Measurements from ENCODE around the gene MAOA.

DNA sequence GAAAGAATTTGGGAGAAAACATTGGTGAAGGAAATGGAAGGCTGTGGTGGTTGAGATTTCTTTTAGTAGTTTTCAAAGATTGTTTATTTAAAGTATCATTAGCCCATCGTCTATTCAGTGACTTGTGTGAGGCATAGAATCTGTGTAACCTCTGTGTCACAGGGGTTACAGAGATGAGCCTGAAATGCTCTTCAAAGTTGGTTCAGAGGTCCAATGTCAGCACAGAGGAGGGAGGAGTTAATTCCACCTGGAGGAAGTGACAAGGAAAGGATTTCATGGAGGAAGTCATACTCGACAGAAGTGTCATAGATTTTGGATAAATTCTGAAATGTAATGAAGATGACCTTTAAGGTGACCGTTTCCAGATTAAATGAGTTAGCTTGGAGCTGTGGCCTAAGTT, 8.2 kb downstream of the MAOA start:
- TF ChIP-seq, protein P1, sequence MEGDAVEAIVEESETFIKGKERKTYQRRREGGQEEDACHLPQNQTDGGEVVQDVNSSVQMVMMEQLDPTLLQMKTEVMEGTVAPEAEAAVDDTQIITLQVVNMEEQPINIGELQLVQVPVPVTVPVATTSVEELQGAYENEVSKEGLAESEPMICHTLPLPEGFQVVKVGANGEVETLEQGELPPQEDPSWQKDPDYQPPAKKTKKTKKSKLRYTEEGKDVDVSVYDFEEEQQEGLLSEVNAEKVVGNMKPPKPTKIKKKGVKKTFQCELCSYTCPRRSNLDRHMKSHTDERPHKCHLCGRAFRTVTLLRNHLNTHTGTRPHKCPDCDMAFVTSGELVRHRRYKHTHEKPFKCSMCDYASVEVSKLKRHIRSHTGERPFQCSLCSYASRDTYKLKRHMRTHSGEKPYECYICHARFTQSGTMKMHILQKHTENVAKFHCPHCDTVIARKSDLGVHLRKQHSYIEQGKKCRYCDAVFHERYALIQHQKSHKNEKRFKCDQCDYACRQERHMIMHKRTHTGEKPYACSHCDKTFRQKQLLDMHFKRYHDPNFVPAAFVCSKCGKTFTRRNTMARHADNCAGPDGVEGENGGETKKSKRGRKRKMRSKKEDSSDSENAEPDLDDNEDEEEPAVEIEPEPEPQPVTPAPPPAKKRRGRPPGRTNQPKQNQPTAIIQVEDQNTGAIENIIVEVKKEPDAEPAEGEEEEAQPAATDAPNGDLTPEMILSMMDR (IDR thresholded peaks at IDR 0.05; ENCODE audit: low read length), result no peak
- TF ChIP-seq EZH2 (IDR thresholded peaks at IDR 0.05; ENCODE audit: borderline replicate concordance, low read length), result no peak
